Uterus (tissue), 4 donors: ENCODE data around the gene PPARA. TPM values are rescaled to one million over a fixed set of nuclear protein-coding genes. Genes with fewer than 3 reads are reported as not detected.

Source experiments
- DNase-seq, 2 donors: peaks; one replicate each; pipeline ENCODE4 v3.0.0-alpha.2; 2019 to 2020
- H3K27ac ChIP-seq, 2 donors: fragments of 200-600 bp; sonication (generic); 1 replicate in 1 of 2; 2 replicates in 1 of 2; pipeline ENCODE4 v1.5.1; 2016 to 2018
- H3K27me3 ChIP-seq, 2 donors: fragments of 200-600 bp; sonication (generic); one replicate each; pipeline ENCODE4 v1.5.1; 2018 to 2019; ENCODE audit warnings: control low read depth in 1 of 2
- H3K36me3 ChIP-seq, 2 donors: fragments of 200-600 bp; sonication (generic); one replicate each; pipeline ENCODE4 v1.5.1; 2019; ENCODE audit warnings: control low read depth in 1 of 2
- H3K4me1 ChIP-seq, 2 donors: fragments of 200-600 bp; sonication (generic); one replicate each; pipeline ENCODE4 v1.5.1; 2018 to 2019; ENCODE audit warnings: control low read depth in 1 of 2
- H3K4me3 ChIP-seq, 2 donors: fragments of 200-600 bp; sonication (generic); 1 replicate in 1 of 2; 2 replicates in 1 of 2; pipeline ENCODE4 v1.5.1; 2018 to 2019; ENCODE audit warnings: mild to moderate bottlenecking in 1 of 2
- H3K9me3 ChIP-seq, 2 donors: fragments of 200-600 bp; sonication (generic); one replicate each; pipeline ENCODE4 v1.5.1; 2019; ENCODE audit warnings: control low read depth in 1 of 2
- CTCF ChIP-seq, 4 experiments: fragments of 200-600 bp in 2 of 4; fragments of 450-650 bp in 2 of 4; sonication (generic) in 2 of 4; IDR thresholded peaks; one replicate each; pipeline ENCODE4 v1.5.1; 2016 to 2019; ENCODE audit warnings: antibody characterized with exemption in 4 of 4, mild to moderate bottlenecking in 2 of 4, moderate library complexity in 1 of 4
- POLR2A ChIP-seq, 2 donors: fragments of 450-650 bp; IDR thresholded peaks; one replicate each; pipeline ENCODE4 v1.6.1; 2016; ENCODE audit warnings: antibody characterized with exemption in 2 of 2, mild to moderate bottlenecking in 1 of 2, moderate library complexity in 1 of 2
- intact Hi-C: fragments of 100-400 bp; cut with DNase I; formaldehyde crosslinking; loops from one replicate; pipeline ENCODE4 v1.15.1; 2023; ENCODE audit warnings: low total_unique reads
- total RNA-seq, 4 donors: library from RNA; depleted of rRNA in 3 of 4; stranded (reverse); fragments of >200 nt in 3 of 4; gene quantifications; one replicate each; pipeline versions ENCODE4 v1.1.0 to v1.2.4, GENCODE V29; 2014 to 2023
- donor health status: DM: yes; HTN: yes; CAD: no.

PPARA gene
- total RNA-seq, 4 donors from 2014 or later: 1.8 to 24.8 (median 14.0) TPM

- Histone ChIP-seq H3K9me3 (no peaks in the 10 kb centered on the region), H3K4me1 (peaks cover 6 to 24% of the 10 kb centered on the region in 2 donors), H3K27me3 (no peaks in the 10 kb centered on the region), H3K36me3 (no peaks in the 10 kb centered on the region), H3K4me3 (no peak overlapping the region), H3K27ac (peak overlapping the region; percentile 86 to 100)
- DNase-seq: peak; percentile 96
- intact Hi-C loops: loop anchor here (5.0 kb wide), 1 partner anchor 109 kb away; no protein-coding TSS in a partner anchor
- TF ChIP-seq POLR2A (IDR thresholded peaks at IDR 0.05) (peak in 1 of 2 donors; percentile 14), CTCF (IDR thresholded peaks at IDR 0.05) (peak; percentile 96 to 99 (median 98))
Measured at GRCh38 chr22:46116491-46116958, 33.8 kb upstream of the PPARA start.

GRCh38 chr22:46117206-46118199 lies 32.8 kb upstream of the PPARA start:
- TF ChIP-seq CTCF (IDR thresholded peaks at IDR 0.05): no peak
- no peak for TF ChIP-seq POLR2A (IDR thresholded peaks at IDR 0.05)
- Histone ChIP-seq H3K9me3 (no peaks in the 10 kb centered on the region), H3K36me3 (no peaks in the 10 kb centered on the region), H3K27ac (peak overlapping the region; percentile 86 to 100), H3K4me1 (peaks cover 6 to 24% of the 10 kb centered on the region in 2 donors), H3K4me3 (no peak overlapping the region), H3K27me3 (no peaks in the 10 kb centered on the region)
- DNase-seq: peak in 1 of 2 donors; percentile 47
- intact Hi-C loops: loop anchor here (5.0 kb wide), 1 partner anchor 110 kb away; no protein-coding TSS in a partner anchor

- Histone ChIP-seq H3K36me3 (no peaks in the 10 kb centered on the region), H3K4me3 (no peak overlapping the region), H3K9me3 (no peaks in the 10 kb centered on the region), H3K27me3 (no peaks in the 10 kb centered on the region), H3K27ac (peak overlapping the region; percentile 58 to 82), H3K4me1 (peaks cover 6 to 24% of the 10 kb centered on the region in 2 donors)
- intact Hi-C loops: loop anchor here (5.0 kb wide), 1 partner anchor 112 kb away; no protein-coding TSS in a partner anchor
- TF ChIP-seq POLR2A (IDR thresholded peaks at IDR 0.05) (no peak), CTCF (IDR thresholded peaks at IDR 0.05) (no peak)
- peak in 1 of 2 donors; percentile 40 for DNase-seq
Measured at GRCh38 chr22:46119093-46119728, 31.1 kb upstream of the PPARA start.

- TF ChIP-seq POLR2A (IDR thresholded peaks at IDR 0.05) (no peak), CTCF (IDR thresholded peaks at IDR 0.05) (peak in 2 of 4 experiments; percentile 10 to 22)
- H3K9me3 ChIP-seq: no peaks in the 10 kb centered on the region
- H3K4me3 ChIP-seq: no peak overlapping the region
- H3K36me3 ChIP-seq: no peaks in the 10 kb centered on the region
- intact Hi-C loops: loop anchor here (5.0 kb wide), 1 partner anchor 113 kb away; no protein-coding TSS in a partner anchor
- H3K27me3 ChIP-seq: no peaks in the 10 kb centered on the region
- DNase-seq: peak; percentile 73 to 81
- peaks cover 6 to 24% of the 10 kb centered on the region in 2 donors for H3K4me1 ChIP-seq
- H3K27ac ChIP-seq: peak overlapping the region; percentile 58 to 82
Measured at GRCh38 chr22:46119729-46120419, 30.5 kb upstream of the PPARA start.
